ENCODE measurements around the gene PTGR3. TPM values are rescaled to one million over a fixed set of nuclear protein-coding genes. Genes with fewer than 3 reads are reported as not detected.

The PTGR3 gene
- total RNA-seq, 1 experiment from 2014 or later: 1.6 TPM

GRCh38 chr18:75257605-75258004, 48.7 kb upstream of the PTGR3 start:
- H3K79me2 ChIP-seq (ENCODE audit: insufficient read depth, low read length): no peaks in the 10 kb centered on the region

More at GRCh38 chr18:75257605-75258004, 48.7 kb upstream of the PTGR3 start:
- no peak overlapping the region for H3T11ph ChIP-seq (ENCODE audit: low read length)
- no peak overlapping the region for H2BK20ac ChIP-seq (ENCODE audit: low read depth, low read length, poor library complexity, severe bottlenecking)
- no peak overlapping the region for H3K14ac ChIP-seq (ENCODE audit: insufficient read depth, low read length)
- H2AFZ ChIP-seq (ENCODE audit: low read length): no peak overlapping the region
- no peak overlapping the region for H2BK12ac ChIP-seq (ENCODE audit: insufficient read length, low read depth, low read length)
- no peak overlapping the region for H3K18ac ChIP-seq (ENCODE audit: insufficient read length, low read depth, low read length)
- H2AK5ac ChIP-seq (ENCODE audit: insufficient read length, low read length): no peak overlapping the region
- no peak overlapping the region for H3K4ac ChIP-seq (ENCODE audit: low read depth, low read length)
- no peaks in the 10 kb centered on the region for H3K79me1 ChIP-seq (ENCODE audit: insufficient read depth, low read depth, low read length, poor library complexity, severe bottlenecking)
- TF ChIP-seq CTCF (conservative IDR thresholded peaks at IDR 0.05): no peak
- H3K9me3 ChIP-seq (ENCODE audit: control insufficient read depth, low read depth, low read length): no peaks in the 10 kb centered on the region
- no peak overlapping the region for H3K27ac Mint-ChIP-seq
- H2BK5ac ChIP-seq (ENCODE audit: insufficient read length, low read length): no peak overlapping the region
- no peak overlapping the region for H3K4me3 Mint-ChIP-seq
- H3K56ac ChIP-seq (ENCODE audit: insufficient read length, low read depth, low read length): no peak overlapping the region
- H3K23ac ChIP-seq (ENCODE audit: insufficient read length, low read depth, low read length): no peak overlapping the region
- H2BK15ac ChIP-seq (ENCODE audit: low read depth, low read length): no peak overlapping the region
- no peaks in the 10 kb centered on the region for H3K23me2 ChIP-seq (ENCODE audit: insufficient read length, low read depth, low read length, poor library complexity, severe bottlenecking)
- H2BK120ac ChIP-seq (ENCODE audit: low read depth, low read length, poor library complexity, severe bottlenecking): no peak overlapping the region
- no CpG with 5 or more reads among the region's 14 CpGs for WGBS (ENCODE audit: extremely low coverage, insufficient read length, low lambda C conversion rate)
- no peaks in the 10 kb centered on the region for H3K27me3 Mint-ChIP-seq (ENCODE audit: low read depth)
- no peak overlapping the region for H3K27ac ChIP-seq (ENCODE audit: insufficient read length, low read depth, low read length)
- no peaks in the 10 kb centered on the region for H3K4me1 Mint-ChIP-seq
- no peak overlapping the region for H4K8ac ChIP-seq (replicated peaks; ENCODE audit: insufficient read length, low read depth, low read length)
- H4K5ac ChIP-seq (ENCODE audit: insufficient read length, low read depth, low read length): no peak overlapping the region
- no peak for DNase-seq
- no peaks in the 10 kb centered on the region for H3K36me3 Mint-ChIP-seq (ENCODE audit: insufficient read depth in 1 of 3, low read depth in 3 of 3)
- no peak overlapping the region for H3K9ac ChIP-seq (ENCODE audit: extremely low read depth, insufficient read length, low read length)
- no peaks in the 10 kb centered on the region for H3K9me3 Mint-ChIP-seq
- no peak overlapping the region for H3K4me2 ChIP-seq (ENCODE audit: insufficient read depth, insufficient read length, low read length)
- no peak overlapping the region for H4K91ac ChIP-seq (ENCODE audit: insufficient read length, low read depth, low read length)
- no peaks in the 10 kb centered on the region for H4K20me1 ChIP-seq (ENCODE audit: control insufficient read depth, insufficient read depth, insufficient read length)
- no peaks in the 10 kb centered on the region for H3K27me3 ChIP-seq (ENCODE audit: insufficient read depth, low read length)
- H3K4me1 ChIP-seq (ENCODE audit: insufficient read depth, low read length): no peaks in the 10 kb centered on the region
